BE2C (cell line): ENCODE results near the gene COL26A1.

Source experiments
- DNase-seq: peaks from one replicate; pipeline ENCODE4 v3.0.0-alpha.2; 2020
- H3K27me3 ChIP-seq: fragments of 250-450 bp; sonication (Bioruptor Pico); 2 replicates; pipeline ENCODE4 v1.5.1; 2020; ENCODE audit warnings: mild to moderate bottlenecking
- H3K36me3 ChIP-seq: fragments of 250-450 bp; sonication (Bioruptor Pico); 2 replicates; pipeline ENCODE4 v1.5.1; 2020; ENCODE audit warnings: mild to moderate bottlenecking
- H3K4me1 ChIP-seq: fragments of 250-450 bp; sonication (Bioruptor Pico); 2 replicates; pipeline ENCODE4 v1.5.1; 2020
- H3K4me3 ChIP-seq: 2 replicates; pipeline ENCODE4 v1.5.1; 2011; ENCODE audit warnings: low read depth, low read length
- H3K9me3 ChIP-seq: fragments of 250-450 bp; sonication (Bioruptor Pico); 2 replicates; pipeline ENCODE4 v1.5.1; 2020
- TF ChIP-seq, protein P1 (sequence below): IDR thresholded peaks from 2 replicates; pipeline ENCODE4 v1.5.1; 2012; ENCODE audit warnings: mild to moderate bottlenecking, low read depth, low read length

Gene COL26A1

GRCh38 chr7:101575168-101575567, 212.5 kb downstream of the COL26A1 start:
- H3K36me3 ChIP-seq, result no peaks in the 10 kb centered on the region
- H3K27me3 ChIP-seq, result peaks cover 10% of the 10 kb centered on the region; the same call in 1 of the 2 replicates
- H3K4me1 ChIP-seq, result no peaks in the 10 kb centered on the region
- H3K9me3 ChIP-seq, result 0 out of 2 replicates have a peak, but pooled peaks cover 6% of the 10 kb centered on the region
- DNase-seq, result no peak
- TF ChIP-seq, protein P1, sequence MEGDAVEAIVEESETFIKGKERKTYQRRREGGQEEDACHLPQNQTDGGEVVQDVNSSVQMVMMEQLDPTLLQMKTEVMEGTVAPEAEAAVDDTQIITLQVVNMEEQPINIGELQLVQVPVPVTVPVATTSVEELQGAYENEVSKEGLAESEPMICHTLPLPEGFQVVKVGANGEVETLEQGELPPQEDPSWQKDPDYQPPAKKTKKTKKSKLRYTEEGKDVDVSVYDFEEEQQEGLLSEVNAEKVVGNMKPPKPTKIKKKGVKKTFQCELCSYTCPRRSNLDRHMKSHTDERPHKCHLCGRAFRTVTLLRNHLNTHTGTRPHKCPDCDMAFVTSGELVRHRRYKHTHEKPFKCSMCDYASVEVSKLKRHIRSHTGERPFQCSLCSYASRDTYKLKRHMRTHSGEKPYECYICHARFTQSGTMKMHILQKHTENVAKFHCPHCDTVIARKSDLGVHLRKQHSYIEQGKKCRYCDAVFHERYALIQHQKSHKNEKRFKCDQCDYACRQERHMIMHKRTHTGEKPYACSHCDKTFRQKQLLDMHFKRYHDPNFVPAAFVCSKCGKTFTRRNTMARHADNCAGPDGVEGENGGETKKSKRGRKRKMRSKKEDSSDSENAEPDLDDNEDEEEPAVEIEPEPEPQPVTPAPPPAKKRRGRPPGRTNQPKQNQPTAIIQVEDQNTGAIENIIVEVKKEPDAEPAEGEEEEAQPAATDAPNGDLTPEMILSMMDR, result no peak
- no peak overlapping the region for H3K4me3 ChIP-seq

GRCh38 chr7:101575721-101576120, 213.0 kb downstream of the COL26A1 start:
- Histone ChIP-seq H3K9me3 (0 out of 2 replicates have a peak, but pooled peaks cover 3% of the 10 kb centered on the region), H3K4me3 (no peak overlapping the region), H3K36me3 (no peaks in the 10 kb centered on the region), H3K4me1 (no peaks in the 10 kb centered on the region), H3K27me3 (peaks cover 9% of the 10 kb centered on the region; the same call in 1 of the 2 replicates)
- TF ChIP-seq, protein P1, result no peak
- DNase-seq, result no peak

- H3K4me1 ChIP-seq, result no peaks in the 10 kb centered on the region
- H3K4me3 ChIP-seq, result no peak overlapping the region
- H3K9me3 ChIP-seq, result no peaks in the 10 kb centered on the region
- no peaks in the 10 kb centered on the region for H3K36me3 ChIP-seq
- TF ChIP-seq, protein P1, result no peak
- no peak for DNase-seq
- H3K27me3 ChIP-seq, result peaks cover 4% of the 10 kb centered on the region; the same call in 1 of the 2 replicates
Observed at GRCh38 chr7:101576998-101577397, 214.3 kb downstream of the COL26A1 start.

GRCh38 chr7:101578552-101578951, 215.9 kb downstream of the COL26A1 start:
- no peak for DNase-seq
- TF ChIP-seq, protein P1, result no peak
- Histone ChIP-seq H3K9me3 (no peaks in the 10 kb centered on the region), H3K4me3 (no peak overlapping the region), H3K27me3 (peaks cover 2% of the 10 kb centered on the region; the same call in 1 of the 2 replicates), H3K4me1 (no peaks in the 10 kb centered on the region), H3K36me3 (no peaks in the 10 kb centered on the region)

DNA sequence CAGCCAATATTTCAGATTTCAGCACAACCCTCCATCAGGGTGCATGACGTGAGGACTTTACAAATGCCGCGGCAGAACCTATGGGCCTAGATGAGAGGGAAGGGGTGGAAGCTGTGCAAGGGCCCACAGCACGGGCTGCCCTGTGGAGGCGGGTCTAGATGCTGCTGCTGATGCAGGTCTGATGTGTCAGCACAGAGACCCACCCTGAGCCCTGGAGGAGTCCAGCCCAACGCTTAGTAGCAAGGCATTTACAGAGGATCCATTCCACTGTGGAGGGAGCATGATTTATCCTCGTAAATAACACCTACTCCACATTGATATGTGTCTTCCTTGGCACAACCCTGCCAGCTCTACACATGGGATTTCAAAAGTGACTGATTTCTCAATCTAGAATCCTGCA, 217.9 kb downstream of the COL26A1 start:
- Histone ChIP-seq H3K4me1 (no peaks in the 10 kb centered on the region), H3K4me3 (no peak overlapping the region), H3K36me3 (no peaks in the 10 kb centered on the region), H3K27me3 (no peaks in the 10 kb centered on the region), H3K9me3 (no peaks in the 10 kb centered on the region)
- TF ChIP-seq, protein P1, result no peak
- no peak for DNase-seq

GRCh38 chr7:101581891-101582290, 219.2 kb downstream of the COL26A1 start:
- Histone ChIP-seq H3K9me3 (no peaks in the 10 kb centered on the region), H3K36me3 (no peaks in the 10 kb centered on the region), H3K27me3 (no peaks in the 10 kb centered on the region), H3K4me1 (no peaks in the 10 kb centered on the region), H3K4me3 (no peak overlapping the region)
- TF ChIP-seq, protein P1, result no peak
- no peak for DNase-seq
